ENCODE data around the gene CASP3. TPM values are rescaled to one million over a fixed set of nuclear protein-coding genes. Genes with fewer than 3 reads are reported as not detected.
A peak's percentile ranks its signal among the peaks of the same experiment; 100 is the strongest.

The CASP3 gene
- total RNA-seq, 3 donors from 2014 or later (not counting 1 experiment from before 2014, with no cell fraction given) = 20.9 to 35.1 (median 30.2) TPM

DNA sequence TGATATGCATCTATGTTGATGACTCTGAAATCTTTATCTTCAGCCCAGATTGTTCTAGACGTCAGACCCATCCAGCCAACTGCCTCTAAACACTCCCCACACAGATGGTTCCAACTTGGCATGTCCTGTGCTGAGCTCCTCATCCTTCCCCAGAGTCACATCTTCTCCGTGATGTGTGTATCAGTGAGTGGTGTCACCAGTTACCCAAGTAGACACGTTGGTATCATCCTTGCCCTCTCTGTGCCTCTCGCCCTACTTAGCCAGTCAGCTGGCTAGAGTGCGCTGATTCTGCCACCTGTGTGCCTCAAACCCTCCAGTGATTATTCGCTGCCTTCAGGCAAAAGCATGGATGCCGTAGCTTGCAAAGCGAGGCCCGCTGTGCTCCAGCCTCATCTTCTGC, 18.8 kb upstream of the CASP3 start:
- H3K4me3 ChIP-seq (ENCODE audit: low read length) = no peak overlapping the region
- TF ChIP-seq CTCF (IDR thresholded peaks at IDR 0.05) = no peak
- Mint-ChIP-seq H3K27me3 (ENCODE audit: low read depth in 2 of 2) (no peaks in the 10 kb centered on the region), H3K4me1 (peaks cover 33 to 38% of the 10 kb centered on the region in 2 donors), H3K27ac (peak overlapping the region; percentile 93 to 97), H3K36me3 (no peaks in the 10 kb centered on the region), H3K9me3 (no peaks in the 10 kb centered on the region), H3K4me3 (peak overlapping the region; percentile 83)
- no peaks in the 10 kb centered on the region for H3K27me3 ChIP-seq (ENCODE audit: control insufficient read depth, insufficient read depth, low read length)
- ATAC-seq (peak; percentile 43 to 65 (median 47)), DNase-seq (no peak)
- intact Hi-C loops (cut with micrococcal nuclease) = no loop called here
- 93% methylated on average over 9 of the region's 9 CpGs for WGBS (ENCODE audit: insufficient coverage)
- peak overlapping the region; percentile 87 for H3K27ac ChIP-seq (ENCODE audit: low read length)
- H3K4me1 ChIP-seq (ENCODE audit: control insufficient read depth, insufficient read depth, low read length) = peaks cover 28% of the 10 kb centered on the region
- peaks cover 13% of the 10 kb centered on the region for H3K36me3 ChIP-seq (ENCODE audit: control insufficient read depth, insufficient read depth, low read length)
- H3K9me3 ChIP-seq (ENCODE audit: control insufficient read depth, insufficient read depth, low read length) = no peaks in the 10 kb centered on the region

DNA sequence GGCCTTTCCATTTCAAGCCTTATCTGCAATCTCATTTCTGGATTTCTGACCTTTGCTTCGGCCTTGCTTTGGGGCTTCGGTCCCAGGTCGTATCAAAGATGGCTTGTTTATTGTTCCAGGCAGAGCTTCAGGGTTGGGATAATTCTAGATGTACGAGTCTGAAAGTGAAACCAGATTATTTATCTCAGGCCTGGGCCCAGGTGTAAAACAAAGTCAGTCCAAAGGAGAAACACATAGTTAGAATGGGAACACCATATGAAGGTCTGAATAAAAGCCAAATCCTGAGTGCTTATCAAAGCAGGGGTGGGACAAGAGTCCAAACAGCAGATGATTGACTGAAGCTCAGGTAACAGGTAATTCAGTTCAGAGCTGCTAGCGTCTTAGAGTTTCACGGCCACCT, 17.4 kb upstream of the CASP3 start:
- no peak overlapping the region for H3K4me3 ChIP-seq (ENCODE audit: low read length)
- peaks cover 28% of the 10 kb centered on the region for H3K4me1 ChIP-seq (ENCODE audit: control insufficient read depth, insufficient read depth, low read length)
- no peaks in the 10 kb centered on the region for H3K27me3 ChIP-seq (ENCODE audit: control insufficient read depth, insufficient read depth, low read length)
- no peaks in the 10 kb centered on the region for H3K9me3 ChIP-seq (ENCODE audit: control insufficient read depth, insufficient read depth, low read length)
- Mint-ChIP-seq H3K4me3 (no peak overlapping the region), H3K27me3 (ENCODE audit: low read depth in 2 of 2) (no peaks in the 10 kb centered on the region), H3K36me3 (no peaks in the 10 kb centered on the region), H3K9me3 (no peaks in the 10 kb centered on the region), H3K4me1 (peaks cover 33 to 38% of the 10 kb centered on the region in 2 donors), H3K27ac (peak overlapping the region in 1 of 2 donors; percentile 97)
- intact Hi-C loops (cut with micrococcal nuclease) = no loop called here
- H3K36me3 ChIP-seq (ENCODE audit: control insufficient read depth, insufficient read depth, low read length) = peaks cover 3% of the 10 kb centered on the region
- WGBS (ENCODE audit: insufficient coverage) = 89% methylated on average over 6 of the region's 6 CpGs
- TF ChIP-seq CTCF (IDR thresholded peaks at IDR 0.05) = no peak
- H3K27ac ChIP-seq (ENCODE audit: low read length) = no peak overlapping the region
- DNase-seq (no peak), ATAC-seq (no peak)

GRCh38 chr4:184664445-184665210, 15.4 kb upstream of the CASP3 start:
- H3K4me1 ChIP-seq (ENCODE audit: control insufficient read depth, insufficient read depth, low read length) = peaks cover 24% of the 10 kb centered on the region
- no peaks in the 10 kb centered on the region for H3K9me3 ChIP-seq (ENCODE audit: control insufficient read depth, insufficient read depth, low read length)
- no peak overlapping the region for H3K4me3 ChIP-seq (ENCODE audit: low read length)
- no peak for TF ChIP-seq CTCF (IDR thresholded peaks at IDR 0.05)
- H3K27me3 ChIP-seq (ENCODE audit: control insufficient read depth, insufficient read depth, low read length) = no peaks in the 10 kb centered on the region
- no peaks in the 10 kb centered on the region for H3K36me3 Mint-ChIP-seq
- intact Hi-C loops (cut with micrococcal nuclease) = no loop called here
- H3K36me3 ChIP-seq (ENCODE audit: control insufficient read depth, insufficient read depth, low read length) = peaks cover 10% of the 10 kb centered on the region
- no peaks in the 10 kb centered on the region for H3K27me3 Mint-ChIP-seq (ENCODE audit: low read depth in 2 of 2)
- 80% methylated on average over 6 of the region's 6 CpGs for WGBS (ENCODE audit: insufficient coverage)
- peaks cover 25 to 32% of the 10 kb centered on the region in 2 donors for H3K4me1 Mint-ChIP-seq
- no peaks in the 10 kb centered on the region for H3K9me3 Mint-ChIP-seq
- H3K27ac ChIP-seq (ENCODE audit: low read length) = no peak overlapping the region
- no peak overlapping the region for H3K4me3 Mint-ChIP-seq
- ATAC-seq = no peak
- peak overlapping the region; percentile 25 to 43 for H3K27ac Mint-ChIP-seq
- no peak for DNase-seq

DNA sequence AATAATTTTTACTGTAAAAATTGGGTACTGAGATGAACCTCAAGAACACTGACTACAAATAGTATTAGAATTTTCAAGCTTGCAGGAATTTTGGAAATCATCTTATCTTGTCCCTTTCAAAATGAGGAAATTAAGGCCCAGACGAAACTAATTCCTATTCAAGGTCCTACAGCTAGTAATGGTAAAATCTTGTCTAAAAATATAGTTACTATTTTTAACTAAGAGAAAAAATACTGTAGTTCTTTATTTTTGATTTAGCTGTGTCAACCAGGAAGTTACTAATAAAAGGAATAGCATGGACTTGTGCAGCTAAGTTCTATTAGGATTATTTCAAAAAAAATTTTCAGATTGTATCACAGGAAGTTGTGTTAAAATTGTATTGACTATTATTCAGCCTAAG, 13.0 kb upstream of the CASP3 start:
- H3K4me3 ChIP-seq (ENCODE audit: low read length) = no peak overlapping the region
- TF ChIP-seq CTCF (IDR thresholded peaks at IDR 0.05) = no peak
- no peaks in the 10 kb centered on the region for H3K27me3 ChIP-seq (ENCODE audit: control insufficient read depth, insufficient read depth, low read length)
- H3K4me1 ChIP-seq (ENCODE audit: control insufficient read depth, insufficient read depth, low read length) = no peaks in the 10 kb centered on the region
- no peaks in the 10 kb centered on the region for H3K9me3 Mint-ChIP-seq
- peaks cover 11% of the 10 kb centered on the region for H3K36me3 ChIP-seq (ENCODE audit: control insufficient read depth, insufficient read depth, low read length)
- no peaks in the 10 kb centered on the region for H3K27me3 Mint-ChIP-seq (ENCODE audit: low read depth in 2 of 2)
- no CpG with 5 or more reads among the region's 1 CpG for WGBS (ENCODE audit: insufficient coverage)
- intact Hi-C loops (cut with micrococcal nuclease) = no loop called here
- no peak for DNase-seq
- H3K27ac Mint-ChIP-seq = no peak overlapping the region
- no peak overlapping the region for H3K27ac ChIP-seq (ENCODE audit: low read length)
- no peak overlapping the region for H3K4me3 Mint-ChIP-seq
- H3K36me3 Mint-ChIP-seq = no peaks in the 10 kb centered on the region
- peaks cover 5 to 10% of the 10 kb centered on the region in 2 donors for H3K4me1 Mint-ChIP-seq
- H3K9me3 ChIP-seq (ENCODE audit: control insufficient read depth, insufficient read depth, low read length) = no peaks in the 10 kb centered on the region
- no peak for ATAC-seq

All from natural killer cell (primary cell).